GM12878 (cell line): ENCODE results near the gene MAFG. TPM values are rescaled to one million over a fixed set of nuclear protein-coding genes. Genes with fewer than 3 reads are reported as not detected.

ENCODE experiments used
- ASH2L ChIP-seq: fragments of 300-600, 200-600 bp; sonication (generic); IDR thresholded peaks from 2 replicates; pipeline ENCODE4 v1.6.1; 2017; ENCODE audit warnings: low read depth, mild to moderate bottlenecking, borderline replicate concordance
- BACH1 ChIP-seq: fragments of 450-650 bp; IDR thresholded peaks from 2 replicates; pipeline ENCODE4 v1.6.1; 2017; ENCODE audit warnings: mild to moderate bottlenecking, borderline replicate concordance
- DPF2 ChIP-seq: fragments of 450-650 bp; IDR thresholded peaks from 2 replicates; pipeline ENCODE4 v1.6.1; 2017; ENCODE audit warnings: mild to moderate bottlenecking
- RAD51 ChIP-seq: fragments of 450-650 bp; IDR thresholded peaks from 2 replicates; pipeline ENCODE4 v1.6.1; 2016; ENCODE audit warnings: moderate library complexity, mild to moderate bottlenecking, inconsistent platforms
- RB1 ChIP-seq: fragments of 450-650 bp; formaldehyde crosslinking; IDR thresholded peaks from 2 replicates; pipeline ENCODE4 v1.6.1; 2017; ENCODE audit warnings: mild to moderate bottlenecking, borderline replicate concordance
- YY1 ChIP-seq: IDR thresholded peaks from 2 replicates; pipeline ENCODE4 v1.6.1; 2011; ENCODE audit warnings: low read depth, mild to moderate bottlenecking, low read length
- ZNF217 ChIP-seq: fragments of 450-650 bp; IDR thresholded peaks from 2 replicates; pipeline ENCODE4 v1.6.1; 2017; ENCODE audit warnings: antibody characterized with exemption, mild to moderate bottlenecking
- ZNF24 ChIP-seq: fragments of 450-650 bp; IDR thresholded peaks from 2 replicates; pipeline ENCODE4 v1.6.1; 2017; ENCODE audit warnings: antibody characterized with exemption, mild to moderate bottlenecking
- polyA plus RNA-seq, 11 experiments: library from polyadenylated mRNA; depleted of rRNA in 4 of 11; unstranded in 6 of 11; stranded (reverse) in 5 of 11; fragments of >200 nt; fragmentation: Nextera tagmentation in 4 of 11; fragmentation: Illumina TruSeq in 1 of 11; extraction: Ambion mirVana in 4 of 11; extraction: Trizol in 1 of 11; gene quantifications; 1 replicate in 1 of 11; 2 replicates in 10 of 11; pipeline versions ENCODE4 v1.2.1 to v1.2.3, GENCODE V29; 2011 to 2016; ENCODE audit warnings: inconsistent platforms in 2 of 11, missing spikeins in 2 of 11, low read depth in 1 of 11
- total RNA-seq, 4 experiments: library from RNA; depleted of rRNA in 3 of 4; stranded (reverse); fragments of >200 nt in 3 of 4; fragmentation: Illumina TruSeq in 1 of 4; extraction: Trizol in 1 of 4; gene quantifications; 2 replicates each; pipeline versions ENCODE4 v1.2.1 to v1.2.3, GENCODE V29; 2013 to 2021
- TF ChIP-seq, protein P1 (sequence below): fragments of 450-650 bp; IDR thresholded peaks from 2 replicates; pipeline ENCODE4 v1.6.1; 2017; ENCODE audit warnings: mild to moderate bottlenecking, moderate library complexity
- TF ChIP-seq, protein P2 (sequence below): IDR thresholded peaks from 2 replicates; pipeline ENCODE4 v1.6.1; 2012; ENCODE audit warnings: low read depth, low read length, improper control_type of control experiment

The MAFG gene
- total and polyA plus RNA-seq, 10 of the 15 experiments (the other 5 are each of a cell fraction or from before 2014, with no cell fraction given), result 0.48 to 20.1 (median 7.6) TPM

- TF ChIP-seq RAD51 (no peak), YY1 (peak; percentile 85), ZNF24 (peak; percentile 46; the same call in 1 of the 2 replicates), ZNF217 (peak; percentile 61; the same call in 1 of the 2 replicates), DPF2 (peak; percentile 85; the same call in 1 of the 2 replicates), RB1 (0 out of 2 replicates have a peak, but pooled peaks have one; percentile 54), ASH2L (no peak), BACH1 (peak; percentile 89)
- TF ChIP-seq, protein P1, sequence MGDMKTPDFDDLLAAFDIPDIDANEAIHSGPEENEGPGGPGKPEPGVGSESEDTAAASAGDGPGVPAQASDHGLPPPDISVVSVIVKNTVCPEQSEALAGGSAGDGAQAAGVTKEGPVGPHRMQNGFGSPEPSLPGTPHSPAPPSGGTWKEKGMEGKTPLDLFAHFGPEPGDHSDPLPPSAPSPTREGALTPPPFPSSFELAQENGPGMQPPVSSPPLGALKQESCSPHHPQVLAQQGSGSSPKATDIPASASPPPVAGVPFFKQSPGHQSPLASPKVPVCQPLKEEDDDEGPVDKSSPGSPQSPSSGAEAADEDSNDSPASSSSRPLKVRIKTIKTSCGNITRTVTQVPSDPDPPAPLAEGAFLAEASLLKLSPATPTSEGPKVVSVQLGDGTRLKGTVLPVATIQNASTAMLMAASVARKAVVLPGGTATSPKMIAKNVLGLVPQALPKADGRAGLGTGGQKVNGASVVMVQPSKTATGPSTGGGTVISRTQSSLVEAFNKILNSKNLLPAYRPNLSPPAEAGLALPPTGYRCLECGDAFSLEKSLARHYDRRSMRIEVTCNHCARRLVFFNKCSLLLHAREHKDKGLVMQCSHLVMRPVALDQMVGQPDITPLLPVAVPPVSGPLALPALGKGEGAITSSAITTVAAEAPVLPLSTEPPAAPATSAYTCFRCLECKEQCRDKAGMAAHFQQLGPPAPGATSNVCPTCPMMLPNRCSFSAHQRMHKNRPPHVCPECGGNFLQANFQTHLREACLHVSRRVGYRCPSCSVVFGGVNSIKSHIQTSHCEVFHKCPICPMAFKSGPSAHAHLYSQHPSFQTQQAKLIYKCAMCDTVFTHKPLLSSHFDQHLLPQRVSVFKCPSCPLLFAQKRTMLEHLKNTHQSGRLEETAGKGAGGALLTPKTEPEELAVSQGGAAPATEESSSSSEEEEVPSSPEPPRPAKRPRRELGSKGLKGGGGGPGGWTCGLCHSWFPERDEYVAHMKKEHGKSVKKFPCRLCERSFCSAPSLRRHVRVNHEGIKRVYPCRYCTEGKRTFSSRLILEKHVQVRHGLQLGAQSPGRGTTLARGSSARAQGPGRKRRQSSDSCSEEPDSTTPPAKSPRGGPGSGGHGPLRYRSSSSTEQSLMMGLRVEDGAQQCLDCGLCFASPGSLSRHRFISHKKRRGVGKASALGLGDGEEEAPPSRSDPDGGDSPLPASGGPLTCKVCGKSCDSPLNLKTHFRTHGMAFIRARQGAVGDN, result peak; percentile 82; the same call in 1 of the 2 replicates
- TF ChIP-seq, protein P2, sequence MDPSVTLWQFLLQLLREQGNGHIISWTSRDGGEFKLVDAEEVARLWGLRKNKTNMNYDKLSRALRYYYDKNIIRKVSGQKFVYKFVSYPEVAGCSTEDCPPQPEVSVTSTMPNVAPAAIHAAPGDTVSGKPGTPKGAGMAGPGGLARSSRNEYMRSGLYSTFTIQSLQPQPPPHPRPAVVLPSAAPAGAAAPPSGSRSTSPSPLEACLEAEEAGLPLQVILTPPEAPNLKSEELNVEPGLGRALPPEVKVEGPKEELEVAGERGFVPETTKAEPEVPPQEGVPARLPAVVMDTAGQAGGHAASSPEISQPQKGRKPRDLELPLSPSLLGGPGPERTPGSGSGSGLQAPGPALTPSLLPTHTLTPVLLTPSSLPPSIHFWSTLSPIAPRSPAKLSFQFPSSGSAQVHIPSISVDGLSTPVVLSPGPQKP, result peak; percentile 43; the same call in 1 of the 2 replicates
These were observed 9.8 kb downstream of the MAFG start, which contains the start of gene SIRT7 (continued) for GRCh38 chr17:81917565-81918332.
